Motor neuron (in vitro differentiated cells): Measurements from ENCODE around the gene PCID2. TPM values are rescaled to one million over a fixed set of nuclear protein-coding genes. Genes with fewer than 3 reads are reported as not detected.

Experiments
- ATAC-seq, 8 experiments: fragments of 200-7000 bp; cut with Tn5 transposase; replicated peaks in 6 of 8; 2 replicates each; pipeline ENCODE4 v1.8.0; 2021; ENCODE audit warnings: mild to moderate bottlenecking in 8 of 8, moderate library complexity in 8 of 8
- H3K27ac ChIP-seq, 2 donors: fragments of 250-450 bp; sonication (Bioruptor Pico); 2 replicates each; pipeline ENCODE4 v1.9.0; 2021; ENCODE audit warnings: antibody characterized with exemption in 2 of 2, mild to moderate bottlenecking in 2 of 2, moderate library complexity in 1 of 2
- H3K4me1 ChIP-seq, 2 donors: fragments of 250-450 bp; sonication (Bioruptor Pico); replicated peaks in 1 of 2; 2 replicates each; pipeline ENCODE4 v1.6.1; 2021; ENCODE audit warnings: antibody characterized with exemption in 2 of 2, mild to moderate bottlenecking in 2 of 2, moderate library complexity in 1 of 2
- H3K4me3 ChIP-seq, 5 donors: fragments of 250-450 bp; sonication (Bioruptor Pico); 2 replicates each; pipeline ENCODE4 v1.9.0; 2021; ENCODE audit warnings: antibody characterized with exemption in 5 of 5, mild to moderate bottlenecking in 5 of 5, moderate library complexity in 4 of 5
- WGBS, 10 experiments: fragments of 450-650 bp; shearing (Covaris generic); methylation state at CpG; one replicate each; pipeline ENCODE4 v1.0.0; 2022; 5-methylcytosine and 5-hydroxymethylcytosine counted together
- in situ Hi-C, 9 experiments: fragments of 400-800 bp; cut with MboI; loops; one replicate each; pipeline ENCODE4 v1.15.0; 2021; ENCODE audit warnings: low sequenced_read_pairs in 9 of 9, low pct_unique_long_range_greater_than_20kb in 2 of 9; ENCODE audit not compliant: unreplicated experiment in 9 of 9
- total RNA-seq, 8 experiments: library from RNA; unstranded; fragments of 300-600 nt; gene quantifications; 2 replicates each; pipeline versions ENCODE4 v1.2.3 to v1.2.4, GENCODE V29; 2022

PCID2 gene
- total RNA-seq, 8 experiments from 2014 or later: 24.8 to 89.9 (median 36.3) TPM

GRCh38 chr13:113129921-113130750, 78.3 kb downstream of the PCID2 start:
- no peak for ATAC-seq
- 86 to 94% (median 90%) methylated on average over 2 to 24 of the region's 60 CpGs; no CpG with 5 or more reads in 4 of the 10 experiments for WGBS, 10 experiments
- no peaks in the 10 kb centered on the region for H3K4me1 ChIP-seq
- no peak overlapping the region for H3K27ac ChIP-seq
- H3K4me3 ChIP-seq: no peak overlapping the region
- in situ Hi-C loops: no loop called here

GRCh38 chr13:113129480-113129879, 79.0 kb downstream of the PCID2 start:
- Histone ChIP-seq H3K27ac (no peak overlapping the region), H3K4me3 (no peak overlapping the region), H3K4me1 (no peaks in the 10 kb centered on the region)
- 65 to 100% (median 84%) methylated on average over 1 to 13 of the region's 27 CpGs; no CpG with 5 or more reads in 4 of the 10 experiments for WGBS, 10 experiments
- ATAC-seq: no peak
- in situ Hi-C loops: no loop called here

Other genes with a start within 250 kb of the PCID2 start
- 10 to 100 TPM in 5 of 8 experiments, 1 to 10 TPM in 3; 1.2 to 33.9 (median 24.7) TPM for gene MCF2L, start 239.5 kb downstream of the PCID2 start, total RNA-seq
- under 1 TPM; 0.14 to 0.76 (median 0.28) TPM for gene F7, start 102.9 kb downstream of the PCID2 start, total RNA-seq
- 1 to 10 TPM in 1 of 8 experiments, under 1 TPM in 6, not detected in 1; 0.14 to 1.3 (median 0.57) TPM for gene F10, start 85.9 kb downstream of the PCID2 start, total RNA-seq
- gene PROZ, start 50.0 kb downstream of the PCID2 start, total RNA-seq: 1 to 10 TPM in 1 of 8 experiments, under 1 TPM in 6, not detected in 1; 0.05 to 1.1 (median 0.29) TPM
- gene CUL4A, start 944 bp upstream of the PCID2 start, total RNA-seq: 100 to 1,000 TPM in 2 of 8 experiments, 10 to 100 TPM in 6; 17.5 to 114 (median 39.1) TPM
- gene LAMP1, start 88.6 kb upstream of the PCID2 start, total RNA-seq: 100 to 1,000 TPM in 3 of 8 experiments, 10 to 100 TPM in 5; 41.5 to 367 (median 70.1) TPM
- gene GRTP1, start 155.5 kb upstream of the PCID2 start, total RNA-seq: 1 to 10 TPM; 1.1 to 7.7 (median 2.0) TPM
- 10 to 100 TPM in 1 of 8 experiments, 1 to 10 TPM in 5, under 1 TPM in 2; 0.65 to 25.6 (median 2.1) TPM for gene ADPRHL1, start 244.8 kb upstream of the PCID2 start, total RNA-seq